Fibroblast of villous mesenchyme (primary cell): ENCODE results near the gene SFT2D2. TPM values are rescaled to one million over a fixed set of nuclear protein-coding genes. Genes with fewer than 3 reads are reported as not detected.

ENCODE experiments used
- DNase-seq: peaks from one replicate; pipeline ENCODE4 v3.0.0-alpha.2; 2010; ENCODE audit warnings: low read depth
- H3K4me3 ChIP-seq: 2 replicates; pipeline ENCODE4 v1.5.1; 2011; ENCODE audit warnings: low read depth, mild to moderate bottlenecking, low read length
- CTCF ChIP-seq: IDR thresholded peaks from 2 replicates; pipeline ENCODE4 v1.5.1; 2012; ENCODE audit warnings: low read depth, mild to moderate bottlenecking, low read length; ENCODE audit not compliant: insufficient read depth
- total RNA-seq: library from RNA; depleted of rRNA; stranded (reverse); fragments of >200 nt; gene quantifications from 2 replicates; pipeline ENCODE4 v1.2.3, GENCODE V29; 2012

The SFT2D2 gene
- total RNA-seq, 1 donor, result 47.1 TPM

DNA sequence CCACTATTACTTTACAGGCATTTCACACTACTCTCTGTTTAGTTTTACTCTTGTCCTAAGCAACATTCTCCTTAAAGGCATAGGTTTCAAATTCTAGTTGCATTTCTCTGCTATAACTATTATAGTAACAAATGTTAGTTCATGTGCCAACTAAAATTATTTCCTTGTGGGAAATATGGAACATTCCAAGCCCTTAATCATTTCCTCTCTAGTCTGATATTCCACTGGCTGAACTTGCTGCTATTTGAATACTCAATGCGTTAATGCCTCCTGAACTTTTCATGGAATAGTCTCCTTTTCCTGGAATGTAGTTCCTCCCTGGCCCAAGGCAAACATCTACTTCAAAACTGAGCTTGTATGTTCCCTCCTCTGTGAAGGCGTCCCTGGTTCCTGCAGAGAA, 35.6 kb downstream of the SFT2D2 start:
- no peak for DNase-seq
- TF ChIP-seq CTCF, result no peak
- no peak overlapping the region for H3K4me3 ChIP-seq

DNA sequence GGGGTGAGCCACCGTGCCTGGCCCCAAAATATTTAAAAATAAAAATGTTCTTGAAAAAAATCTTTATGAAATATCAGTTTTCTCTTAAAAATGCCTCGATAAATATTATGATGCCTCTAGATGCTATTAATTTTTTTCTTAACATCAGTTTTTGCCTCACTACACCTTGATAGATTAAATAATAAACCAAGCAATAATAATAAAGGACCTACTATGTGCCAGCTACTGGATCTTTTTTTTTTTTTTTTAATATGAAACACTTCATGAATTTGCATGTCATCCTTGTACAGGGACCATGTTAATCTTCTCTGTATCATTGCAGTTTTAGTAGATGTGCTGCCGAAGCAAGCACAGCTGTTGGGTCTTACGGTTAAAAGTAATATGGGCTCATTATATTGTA, 37.3 kb downstream of the SFT2D2 start:
- no peak for TF ChIP-seq CTCF
- no peak for DNase-seq
- no peak overlapping the region for H3K4me3 ChIP-seq

DNA sequence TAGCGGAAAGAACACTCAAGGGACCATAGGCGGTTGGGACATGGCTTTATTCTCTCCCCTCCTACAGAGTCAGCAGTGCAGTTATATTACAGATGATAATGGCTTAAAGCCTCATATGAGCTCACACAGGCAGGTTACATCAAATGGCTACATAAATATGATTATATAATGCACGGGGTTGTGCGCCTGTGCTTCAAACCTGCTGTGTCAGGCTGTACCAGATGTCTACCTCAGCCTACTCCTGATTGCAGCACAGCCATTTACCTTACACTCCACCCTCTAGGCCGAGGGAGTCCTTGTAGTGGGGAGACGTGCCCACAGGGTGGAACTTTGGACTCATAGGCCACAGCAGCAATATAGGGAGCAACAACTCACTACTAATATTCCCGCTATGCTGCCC, 38.5 kb downstream of the SFT2D2 start:
- DNase-seq, result no peak
- no peak overlapping the region for H3K4me3 ChIP-seq
- no peak for TF ChIP-seq CTCF

DNA sequence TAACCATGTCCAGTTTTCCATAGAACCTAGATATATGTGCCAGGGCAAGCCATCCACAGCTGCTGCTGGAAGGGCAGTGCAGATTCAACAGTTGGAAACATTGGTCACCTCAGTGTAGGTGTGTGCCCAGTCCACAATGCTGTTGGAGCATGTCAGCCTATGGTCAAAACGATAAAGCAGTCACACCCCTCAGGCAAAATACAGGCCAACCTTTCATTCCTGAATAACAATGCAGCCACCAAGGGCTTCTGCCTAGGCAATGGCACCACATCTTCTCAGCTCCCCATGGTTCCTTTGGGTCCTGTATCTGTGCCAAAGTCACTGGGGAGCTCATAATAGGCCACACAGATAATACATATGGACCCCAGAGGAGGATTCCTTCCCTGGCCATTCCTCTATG, 39.8 kb downstream of the SFT2D2 start:
- no peak overlapping the region for H3K4me3 ChIP-seq
- TF ChIP-seq CTCF, result no peak
- no peak for DNase-seq

- H3K4me3 ChIP-seq, result no peak overlapping the region
- TF ChIP-seq CTCF, result no peak
- DNase-seq, result no peak
Measured at GRCh38 chr1:168266644-168267186, 40.9 kb downstream of the SFT2D2 start.

DNA sequence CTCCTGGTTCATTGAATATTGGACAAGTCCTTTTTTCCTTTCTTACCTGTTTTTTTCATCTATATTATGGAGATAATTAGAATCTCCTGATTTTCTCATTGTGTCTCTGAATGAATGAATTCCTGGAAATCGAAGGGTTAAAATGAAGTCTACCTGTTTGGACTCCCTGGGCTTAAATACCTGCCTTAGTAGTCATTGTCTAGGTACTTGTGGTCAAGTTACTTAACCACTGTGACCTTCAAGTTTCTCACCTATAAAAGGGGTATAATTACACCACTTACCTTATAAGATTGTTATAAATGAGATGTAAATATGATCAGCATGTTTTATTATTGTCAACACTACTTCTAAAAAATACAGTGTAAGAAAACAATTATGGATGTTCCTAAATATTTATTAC, 45.8 kb downstream of the SFT2D2 start:
- no peak for TF ChIP-seq CTCF
- no peak overlapping the region for H3K4me3 ChIP-seq
- no peak for DNase-seq

- no peak for DNase-seq
Measured at GRCh38 chr1:168273575-168273974, 47.8 kb downstream of the SFT2D2 start.

More at GRCh38 chr1:168273575-168273974, 47.8 kb downstream of the SFT2D2 start:
- no peak for TF ChIP-seq CTCF
- no peak overlapping the region for H3K4me3 ChIP-seq
